Measurements from ENCODE around the gene AQP3.
"Not testable (repeated sequence)": the region's sequence is repeated elsewhere in the genome, so short reads cannot be mapped to it uniquely, and the experiment has no call there.

AQP3 gene

GRCh38 chr9:33434317-33435105 lies 12.9 kb downstream of the AQP3 start:
- TF ChIP-seq ZFX (IDR thresholded peaks at IDR 0.05), result no peak
- TF ChIP-seq CTCF (conservative IDR thresholded peaks at IDR 0.05), result no peak
- no peak overlapping the region for H3K27ac ChIP-seq

GRCh38 chr9:33433871-33434270 lies 13.5 kb downstream of the AQP3 start:
- H3K27ac ChIP-seq, result no peak overlapping the region
- TF ChIP-seq CTCF (conservative IDR thresholded peaks at IDR 0.05), result no peak
- TF ChIP-seq ZFX (IDR thresholded peaks at IDR 0.05), result no peak

- peak overlapping the region; percentile 22; the same call in 1 of the 2 replicates for H3K27ac ChIP-seq
- TF ChIP-seq ZFX (IDR thresholded peaks at IDR 0.05) (no peak), CTCF (conservative IDR thresholded peaks at IDR 0.05) (no peak)
Measured at GRCh38 chr9:33431420-33431819, 16.0 kb downstream of the AQP3 start.

GRCh38 chr9:33430942-33431341 lies 16.5 kb downstream of the AQP3 start:
- H3K27ac ChIP-seq, result peak overlapping the region; percentile 22; the same call in 1 of the 2 replicates
- TF ChIP-seq CTCF (conservative IDR thresholded peaks at IDR 0.05), result no peak
- TF ChIP-seq ZFX (IDR thresholded peaks at IDR 0.05), result no peak

- H3K27ac ChIP-seq, result no peak overlapping the region
- TF ChIP-seq CTCF (conservative IDR thresholded peaks at IDR 0.05), result no peak
- TF ChIP-seq ZFX (IDR thresholded peaks at IDR 0.05), result no peak
Measured at GRCh38 chr9:33429256-33429985, 18.0 kb downstream of the AQP3 start.

GRCh38 chr9:33426843-33427293 lies 20.5 kb downstream of the AQP3 start:
- no peak for TF ChIP-seq CTCF (conservative IDR thresholded peaks at IDR 0.05)
- no peak for TF ChIP-seq ZFX (IDR thresholded peaks at IDR 0.05)
- no peak overlapping the region for H3K27ac ChIP-seq

DNA sequence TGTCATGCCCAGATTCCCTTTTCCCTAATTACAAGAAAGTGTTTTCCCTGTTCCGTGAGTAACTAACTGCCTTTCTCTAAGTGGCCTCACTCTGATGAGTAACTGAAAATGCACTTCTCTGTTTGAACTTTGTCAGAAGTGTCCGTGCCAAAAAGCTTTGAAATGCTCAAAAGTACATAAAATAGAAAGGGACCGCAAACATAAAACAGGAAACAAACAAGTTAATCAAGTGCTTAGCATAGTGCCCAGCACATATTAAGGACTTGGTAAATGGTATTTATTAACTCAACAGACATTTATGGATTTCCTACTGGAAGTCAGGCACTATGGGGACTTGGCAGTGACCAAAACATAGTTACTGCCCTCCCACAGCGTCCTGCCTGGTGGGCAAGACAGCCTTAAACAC lies 22.3 kb downstream of the AQP3 start:
- H3K27ac ChIP-seq, result peak overlapping the region; percentile 50

DNA sequence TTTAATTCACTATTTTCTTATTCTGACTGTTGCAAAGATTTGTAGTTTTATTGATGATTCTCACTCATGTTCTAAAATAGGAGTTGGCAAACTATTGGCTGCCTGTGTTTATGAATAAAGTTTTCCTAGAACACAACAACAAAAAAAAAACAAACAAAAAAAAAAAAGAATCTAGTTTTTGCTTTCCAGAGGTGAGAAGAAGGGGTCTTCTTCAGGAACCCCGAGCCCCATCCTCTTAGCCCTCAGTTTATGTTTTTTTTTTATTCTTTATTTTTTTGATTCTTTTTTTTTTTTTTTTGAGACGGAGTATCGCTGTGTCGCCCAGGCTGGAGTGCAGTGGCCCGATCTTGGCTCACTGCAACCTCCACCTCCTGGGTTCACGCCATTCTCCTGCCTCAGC lies 22.9 kb downstream of the AQP3 start:
- peak overlapping the region; percentile 50 for H3K27ac ChIP-seq

More for the DNA sequence above, 22.3 kb downstream of the AQP3 start:
- TF ChIP-seq CTCF (conservative IDR thresholded peaks at IDR 0.05) (no peak), ZFX (IDR thresholded peaks at IDR 0.05) (no peak)

- not testable (repeated sequence) for H3K27ac ChIP-seq
Measured at GRCh38 chr9:33424043-33424442, 23.4 kb downstream of the AQP3 start.

All from C4-2B (cell line).